SK-N-DZ (cell line): ENCODE measurements around the gene LMAN1L.

Experiments
- DNase-seq: peaks from one replicate; pipeline ENCODE4 v3.0.0-alpha.2; 2015; ENCODE audit warnings: low spot score

LMAN1L gene

DNA sequence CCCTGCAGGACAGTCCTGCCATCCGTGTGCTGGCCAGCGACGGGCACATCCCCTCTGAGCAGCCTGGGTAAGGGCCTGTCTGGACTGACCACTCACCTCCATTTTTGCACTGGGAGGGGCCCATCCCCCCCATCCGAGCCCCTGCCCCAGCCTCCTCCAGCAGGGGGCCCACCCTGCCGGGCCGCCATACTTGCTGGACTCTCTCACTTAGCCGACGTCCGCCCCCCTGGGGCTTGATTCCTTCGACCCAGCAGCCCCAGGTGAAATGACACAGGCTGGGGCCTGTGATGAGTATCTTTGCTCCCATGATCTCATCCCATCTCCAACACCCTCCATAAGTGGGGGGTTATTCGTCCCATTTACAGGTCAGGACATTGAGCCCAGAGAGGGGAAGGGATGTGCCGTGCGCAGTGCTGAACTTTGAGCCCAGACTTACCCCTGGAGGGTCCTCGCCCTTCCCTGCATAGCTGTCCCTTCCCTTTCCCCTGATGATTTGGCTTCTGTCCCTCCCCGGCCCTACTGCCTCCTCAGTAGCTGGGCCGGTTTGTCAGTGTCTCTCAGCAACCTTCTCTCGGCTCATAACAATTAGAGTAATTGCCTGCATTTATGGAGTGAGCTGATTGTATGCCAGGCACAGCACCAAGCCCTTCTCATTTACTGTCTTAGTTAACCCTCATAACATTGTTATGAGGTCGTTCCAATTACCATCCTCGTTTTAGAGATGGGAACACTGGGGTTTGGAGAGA, 4.2 kb downstream of the LMAN1L start:
- DNase-seq = no peak

DNA sequence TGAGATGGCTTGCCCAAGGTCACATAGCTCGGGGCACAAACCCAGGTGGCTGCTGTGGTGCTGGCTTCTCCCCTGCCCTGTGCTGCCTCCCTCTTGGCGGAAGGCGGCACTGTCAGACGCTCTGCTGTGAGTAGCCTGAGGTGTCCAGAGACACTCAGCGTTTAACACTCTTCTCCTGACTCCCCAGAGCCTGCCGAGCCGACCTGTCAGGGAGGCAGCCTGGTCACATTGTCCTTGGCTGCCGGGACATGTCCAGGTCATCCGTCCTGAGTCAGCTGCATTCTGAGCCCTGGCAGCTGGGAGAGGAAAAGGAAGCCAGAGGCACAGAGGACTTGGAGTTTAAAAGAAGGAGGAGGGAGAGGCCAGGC, 4.7 kb downstream of the LMAN1L start:
- DNase-seq = peak; percentile 69

DNA sequence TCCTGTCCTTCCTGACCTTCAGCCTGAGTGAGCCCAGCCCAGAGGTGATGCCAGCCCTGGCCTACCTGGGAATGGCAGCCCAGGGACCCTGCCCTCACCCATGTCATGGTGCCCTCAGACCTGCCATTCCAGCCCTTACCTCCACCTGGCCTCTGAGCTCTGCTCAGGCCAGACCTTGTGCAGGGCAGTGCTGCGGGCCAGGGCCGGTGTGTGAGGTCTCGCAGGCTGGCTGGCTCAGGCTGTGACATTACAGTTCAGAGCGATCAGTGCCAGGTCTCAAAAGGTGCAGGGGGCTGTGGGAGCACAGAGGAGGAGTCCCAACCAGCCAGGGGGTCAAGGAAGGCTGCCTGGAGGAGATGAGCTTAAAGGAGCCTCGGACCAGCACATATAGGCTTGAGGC, 7.4 kb downstream of the LMAN1L start:
- no peak for DNase-seq

DNA sequence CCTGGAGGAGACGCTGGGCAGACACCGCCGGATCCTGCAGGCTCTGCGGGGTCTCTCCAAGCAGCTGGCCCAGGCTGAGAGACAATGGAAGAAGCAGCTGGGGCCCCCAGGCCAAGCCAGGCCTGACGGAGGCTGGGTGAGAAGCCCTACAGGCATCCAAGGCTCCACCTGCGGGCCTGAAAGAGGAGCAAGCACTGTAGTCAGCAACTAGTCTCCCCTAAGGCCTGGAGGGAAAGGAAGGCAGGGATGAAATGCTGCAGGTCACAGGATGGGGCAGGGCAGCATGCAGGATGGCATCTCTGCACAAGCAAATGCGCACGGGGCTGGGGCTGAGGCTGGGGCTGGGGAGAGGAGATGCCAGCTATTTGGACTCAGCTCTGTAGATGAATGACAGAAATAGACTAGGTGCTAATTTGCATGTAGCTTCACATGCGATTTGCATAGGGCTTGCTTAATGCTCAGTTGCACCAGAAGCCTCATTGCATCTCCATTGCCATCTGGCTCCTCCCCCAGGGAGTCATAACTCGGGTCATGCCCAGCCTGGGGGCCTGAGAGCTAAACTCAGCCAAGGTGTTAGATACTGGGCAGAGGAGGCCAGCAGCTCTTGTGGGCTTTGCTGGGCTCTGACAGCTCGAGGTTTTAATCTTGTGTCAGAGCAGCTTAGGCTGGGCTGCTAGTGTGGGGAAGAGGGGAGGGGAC, 8.6 kb downstream of the LMAN1L start:
- DNase-seq = no peak

- no peak for DNase-seq
Observed at GRCh38 chr15:74821790-74822158, 9.1 kb downstream of the LMAN1L start.

DNA sequence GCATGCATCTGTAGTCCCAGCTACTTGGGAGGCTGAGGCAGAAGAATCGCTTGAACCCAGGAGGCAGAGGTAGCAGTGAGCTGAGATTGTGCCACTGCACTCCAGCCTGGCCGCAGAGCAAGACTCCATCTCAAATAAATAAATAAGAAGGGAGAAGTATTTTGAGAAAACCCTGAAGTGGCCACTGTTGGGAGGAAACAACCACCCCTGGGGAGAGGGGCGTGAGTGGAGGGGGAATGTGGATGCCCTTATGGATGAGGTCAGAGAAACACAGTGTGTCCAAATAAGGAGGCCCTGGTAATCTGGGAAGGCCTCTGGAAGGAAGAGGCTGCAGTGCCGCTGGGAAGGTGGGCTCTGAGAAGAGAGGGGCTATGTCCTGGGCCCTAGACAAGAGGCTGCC, 9.6 kb downstream of the LMAN1L start:
- no peak for DNase-seq

GRCh38 chr15:74823324-74823723, 10.7 kb downstream of the LMAN1L start:
- peak; percentile 54 for DNase-seq

DNA sequence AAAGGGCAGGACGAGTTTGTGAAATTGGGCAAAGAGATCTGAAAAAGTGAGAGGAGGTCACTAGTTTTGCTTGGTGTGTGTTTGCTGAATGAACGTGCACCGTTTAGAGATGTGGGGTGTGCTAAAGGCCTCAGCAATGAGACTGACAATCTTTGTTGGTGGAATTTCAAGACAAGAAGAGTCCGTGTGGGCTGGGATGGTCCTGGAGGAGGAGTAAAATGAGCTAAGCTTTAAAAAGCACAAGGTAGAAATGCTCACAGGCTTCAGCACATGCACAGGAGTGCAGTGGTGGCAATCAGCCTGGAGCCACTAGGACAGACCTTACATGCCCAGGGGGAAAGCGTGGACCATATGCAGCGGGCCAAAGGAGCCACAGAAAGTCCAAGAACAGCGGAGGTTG, 12.3 kb downstream of the LMAN1L start:
- DNase-seq = no peak

DNA sequence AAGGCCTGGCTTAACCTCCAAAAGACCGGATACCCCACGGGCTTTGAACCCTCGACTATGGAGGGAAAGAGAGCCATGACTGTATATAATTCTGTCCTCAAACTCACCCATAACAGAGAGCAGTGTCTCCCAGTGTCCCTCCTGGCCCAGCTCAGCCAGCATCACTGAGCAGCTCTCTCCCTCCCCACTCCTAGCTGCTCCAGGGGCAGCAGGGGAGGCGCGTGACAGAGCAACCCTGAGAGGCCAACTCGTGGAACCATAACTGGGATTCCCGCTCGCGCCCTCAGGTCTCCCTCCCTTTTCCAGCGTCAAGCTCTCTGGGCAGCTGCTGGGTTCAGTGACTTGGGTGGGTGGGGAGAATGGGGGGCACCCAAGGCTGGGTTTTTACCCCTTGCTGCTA, 13.2 kb downstream of the LMAN1L start:
- no peak for DNase-seq

DNA sequence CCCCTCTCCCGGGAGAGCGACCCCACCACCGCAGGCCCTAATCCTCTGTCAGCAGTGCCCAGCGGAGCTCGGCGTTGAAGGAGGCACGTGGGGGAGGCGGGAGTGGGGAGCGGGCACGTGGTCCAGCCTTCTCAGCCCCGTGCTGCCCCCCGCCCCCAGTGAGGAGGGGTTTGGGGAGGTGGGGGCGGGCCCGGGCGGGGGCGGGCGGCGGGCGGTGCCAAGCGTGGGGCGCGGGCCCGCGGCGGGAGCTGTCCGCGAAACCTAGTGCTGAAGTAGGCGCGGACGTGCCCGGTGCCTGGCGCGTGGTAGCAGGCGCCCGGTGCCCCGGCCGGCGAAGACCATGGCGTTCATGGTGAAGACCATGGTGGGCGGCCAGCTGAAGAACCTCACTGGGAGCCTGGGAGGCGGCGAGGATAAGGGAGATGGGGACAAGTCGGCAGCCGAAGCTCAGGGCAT, 13.8 kb downstream of the LMAN1L start, which contains the start of gene CPLX3:
Gene CPLX3 (plus strand): TSS at position 264 of the 456 bp plus-strand sequence. CDS start 77 bp downstream, at position 341.
- DNase-seq = no peak

DNA sequence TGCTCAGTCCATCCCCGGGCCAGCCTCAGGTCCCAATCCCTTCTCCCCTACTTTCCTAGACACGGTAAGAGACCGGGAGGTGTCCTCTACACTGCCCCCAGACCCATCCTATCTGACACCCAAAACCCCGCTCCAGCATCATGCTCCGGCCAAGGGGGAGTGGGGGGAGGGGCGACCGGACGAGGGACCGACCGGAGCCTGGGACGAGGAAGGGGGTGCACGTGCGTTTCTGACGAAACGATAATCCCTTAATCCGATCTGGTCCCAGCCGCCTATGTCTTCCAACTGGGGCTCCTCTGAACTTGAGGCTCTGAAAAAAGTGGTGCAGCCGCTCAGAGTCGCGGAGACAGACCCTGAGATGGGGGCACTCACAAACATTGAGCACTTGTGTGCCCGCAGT, 14.3 kb downstream of the LMAN1L start:
- DNase-seq = no peak

DNA sequence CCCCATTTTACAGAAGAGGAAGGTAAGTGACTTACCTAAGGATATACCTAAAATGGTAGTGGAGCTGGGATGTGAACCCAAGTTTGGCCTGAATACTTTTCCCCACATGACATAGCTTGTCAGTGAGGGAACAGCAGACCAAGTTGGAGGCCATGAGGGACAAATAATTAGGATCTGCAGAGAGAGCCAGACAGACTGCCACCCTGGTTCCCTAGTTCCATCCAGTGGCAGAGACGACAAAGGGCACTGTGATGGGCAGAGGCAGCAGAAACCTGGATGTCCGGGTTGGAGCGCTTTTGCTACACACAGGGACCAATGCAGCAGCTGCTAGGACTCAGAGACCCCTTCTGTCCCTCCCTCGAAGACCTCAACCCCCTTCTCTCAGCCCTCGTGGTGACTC, 15.0 kb downstream of the LMAN1L start:
- DNase-seq = no peak

DNA sequence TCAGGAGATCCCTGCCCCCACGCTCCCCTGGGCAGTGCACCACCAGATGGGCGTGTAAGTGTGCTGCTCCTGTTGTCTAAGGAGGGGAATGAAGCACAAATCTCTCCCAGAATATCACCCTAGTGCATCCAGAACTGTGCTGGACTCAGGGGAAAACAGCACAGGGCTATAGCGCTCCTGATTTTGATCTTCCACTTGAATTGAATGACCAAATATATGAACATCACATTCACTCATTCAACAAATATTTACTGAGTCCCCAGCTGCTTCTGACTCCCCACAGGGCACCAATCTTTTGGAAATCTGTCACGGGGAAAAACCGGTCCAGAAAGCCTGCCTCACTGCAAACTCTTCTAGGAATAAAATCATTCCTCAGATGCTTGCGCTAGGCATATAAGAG, 16.2 kb downstream of the LMAN1L start:
- DNase-seq = no peak

- DNase-seq = no peak
Observed at GRCh38 chr15:74829486-74829885, 16.9 kb downstream of the LMAN1L start.

DNA sequence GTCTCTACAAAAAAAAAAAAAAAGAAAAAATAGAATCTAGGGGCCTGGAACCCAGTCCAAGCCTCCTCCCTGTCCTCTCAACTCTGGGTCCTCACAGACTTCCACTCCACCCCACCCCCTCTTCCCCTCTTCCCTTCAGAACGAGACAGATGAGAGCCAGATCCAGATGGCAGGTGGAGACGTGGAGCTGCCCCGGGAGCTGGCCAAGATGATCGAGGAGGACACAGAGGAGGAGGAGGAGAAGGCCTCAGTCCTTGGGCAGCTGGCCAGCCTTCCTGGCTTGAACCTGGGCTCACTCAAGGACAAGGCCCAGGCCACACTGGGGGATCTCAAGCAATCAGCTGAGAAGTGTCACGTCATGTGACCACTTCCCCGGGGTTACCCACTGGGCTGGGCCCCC, 17.4 kb downstream of the LMAN1L start:
- no peak for DNase-seq

DNA sequence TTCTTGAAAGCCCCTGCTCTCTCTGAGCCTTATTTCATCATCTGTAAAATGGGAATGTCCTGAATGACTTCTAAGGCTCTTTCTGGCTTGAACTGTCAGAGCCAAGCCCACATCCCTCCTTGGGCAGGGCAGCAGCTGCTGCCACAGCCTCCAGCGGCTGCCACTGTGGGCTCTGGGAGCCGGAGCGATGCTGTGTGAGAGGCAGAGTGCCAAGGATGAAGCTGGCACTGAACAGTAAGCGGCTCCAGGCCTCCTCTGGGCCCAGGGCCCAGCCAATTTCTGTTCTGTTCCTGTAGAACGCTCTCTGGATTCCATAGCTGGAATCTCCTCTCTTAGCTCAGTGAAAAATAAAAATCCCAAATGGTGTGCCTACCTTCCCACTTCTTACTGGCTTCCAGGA, 18.2 kb downstream of the LMAN1L start:
- DNase-seq = no peak

GRCh38 chr15:74831813-74832495, 19.3 kb downstream of the LMAN1L start:
- DNase-seq = peak; percentile 88

GRCh38 chr15:74832826-74833225, 20.2 kb downstream of the LMAN1L start:
- DNase-seq = no peak

GRCh38 chr15:74833376-74834107, 20.9 kb downstream of the LMAN1L start:
- DNase-seq = no peak

GRCh38 chr15:74835312-74835823, 22.7 kb downstream of the LMAN1L start:
- peak; percentile 81 for DNase-seq

- no peak for DNase-seq
Observed at GRCh38 chr15:74836846-74837245, 24.2 kb downstream of the LMAN1L start.
